H9 (cell line): Measurements from ENCODE around the gene DNAJC1. TPM values are rescaled to one million over a fixed set of nuclear protein-coding genes. Genes with fewer than 3 reads are reported as not detected.

Experiments used
- DNase-seq: peaks from one replicate; pipeline ENCODE4 v3.0.0-alpha.2; 2017
- H2AFZ ChIP-seq: one replicate; pipeline ENCODE4 v1.6.1; 2013; ENCODE audit warnings: mild to moderate bottlenecking, low read length, control low read depth, moderate library complexity
- H2AK5ac ChIP-seq: 2 replicates; pipeline ENCODE4 v1.6.1; 2013; ENCODE audit warnings: low read length, control low read depth, mixed read lengths; ENCODE audit not compliant: insufficient read length
- H2BK120ac ChIP-seq: one replicate; pipeline ENCODE4 v1.6.1; 2013; ENCODE audit warnings: low read depth, mild to moderate bottlenecking, low read length, control low read depth, inconsistent platforms; ENCODE audit not compliant: poor library complexity, severe bottlenecking
- H2BK12ac ChIP-seq: 2 replicates; pipeline ENCODE4 v1.6.1; 2013; ENCODE audit warnings: low read length, control low read depth, mixed read lengths, low read depth; ENCODE audit not compliant: insufficient read length
- H2BK15ac ChIP-seq: 2 replicates; pipeline ENCODE4 v1.6.1; 2013; ENCODE audit warnings: low read depth, low read length, control low read depth
- H2BK20ac ChIP-seq: one replicate; pipeline ENCODE4 v1.6.1; 2013; ENCODE audit warnings: low read depth, mild to moderate bottlenecking, low read length, control low read depth, inconsistent platforms; ENCODE audit not compliant: poor library complexity, severe bottlenecking
- H2BK5ac ChIP-seq: 2 replicates; pipeline ENCODE4 v1.6.1; 2013; ENCODE audit warnings: low read length, control low read depth, mixed read lengths; ENCODE audit not compliant: insufficient read length
- H3K14ac ChIP-seq: 2 replicates; pipeline ENCODE4 v1.6.1; 2013; ENCODE audit warnings: low read length, control low read depth; ENCODE audit not compliant: insufficient read depth
- H3K18ac ChIP-seq: 2 replicates; pipeline ENCODE4 v1.6.1; 2013; ENCODE audit warnings: low read depth, mild to moderate bottlenecking, mixed read lengths, low read length, control low read depth; ENCODE audit not compliant: insufficient read length
- H3K23ac ChIP-seq: 2 replicates; pipeline ENCODE4 v1.6.1; 2013; ENCODE audit warnings: low read length, control low read depth, mixed read lengths, low read depth; ENCODE audit not compliant: insufficient read length
- H3K23me2 ChIP-seq: 2 replicates; pipeline ENCODE4 v1.6.1; 2013; ENCODE audit warnings: low read depth, mild to moderate bottlenecking, mixed read lengths, low read length, control low read depth; ENCODE audit not compliant: insufficient read length, poor library complexity, severe bottlenecking
- H3K27ac ChIP-seq: 2 replicates; pipeline ENCODE4 v1.5.1; 2013; ENCODE audit warnings: low read length, control low read depth, mixed read lengths, low read depth; ENCODE audit not compliant: insufficient read length
- H3K27me3 ChIP-seq: 2 replicates; pipeline ENCODE4 v1.6.1; 2013; ENCODE audit warnings: low read length, control low read depth, inconsistent platforms; ENCODE audit not compliant: insufficient read depth
- H3K4ac ChIP-seq: 2 replicates; pipeline ENCODE4 v1.6.1; 2013; ENCODE audit warnings: low read depth, mild to moderate bottlenecking, control low read depth, inconsistent platforms, low read length, moderate library complexity
- H3K4me1 ChIP-seq: 2 replicates; pipeline ENCODE4 v1.6.1; 2013; ENCODE audit warnings: low read length, control low read depth, inconsistent platforms; ENCODE audit not compliant: insufficient read depth
- H3K4me2 ChIP-seq: 2 replicates; pipeline ENCODE4 v1.6.1; 2013; ENCODE audit warnings: low read length, control low read depth, mixed read lengths; ENCODE audit not compliant: insufficient read length, insufficient read depth
- H3K56ac ChIP-seq: 2 replicates; pipeline ENCODE4 v1.6.1; 2013; ENCODE audit warnings: low read depth, mild to moderate bottlenecking, mixed read lengths, low read length, control low read depth; ENCODE audit not compliant: insufficient read length
- H3K79me1 ChIP-seq: 2 replicates; pipeline ENCODE4 v1.6.1; 2013; ENCODE audit warnings: low read depth, mild to moderate bottlenecking, moderate library complexity, low read length, control low read depth, inconsistent platforms; ENCODE audit not compliant: insufficient read depth, poor library complexity, severe bottlenecking
- H3K79me2 ChIP-seq: 2 replicates; pipeline ENCODE4 v1.6.1; 2013; ENCODE audit warnings: low read length, control low read depth, inconsistent platforms; ENCODE audit not compliant: insufficient read depth
- H3K9ac ChIP-seq: 2 replicates; pipeline ENCODE4 v1.6.1; 2013; ENCODE audit warnings: low read length, control low read depth, mixed read lengths; ENCODE audit not compliant: insufficient read length; ENCODE audit errors: extremely low read depth
- H3K9me3 ChIP-seq: one replicate; pipeline ENCODE4 v1.6.1; 2013; ENCODE audit warnings: low read depth, low read length, inconsistent platforms; ENCODE audit not compliant: control insufficient read depth
- H3T11ph ChIP-seq: one replicate; pipeline ENCODE4 v1.6.1; 2013; ENCODE audit warnings: mild to moderate bottlenecking, low read length, control low read depth, inconsistent platforms
- H4K20me1 ChIP-seq: one replicate; pipeline ENCODE4 v1.6.1; 2013; ENCODE audit not compliant: control insufficient read depth, insufficient read length, insufficient read depth
- H4K5ac ChIP-seq: 2 replicates; pipeline ENCODE4 v1.6.1; 2013; ENCODE audit warnings: low read depth, mild to moderate bottlenecking, mixed read lengths, low read length, control low read depth; ENCODE audit not compliant: insufficient read length
- H4K8ac ChIP-seq: replicated peaks from 2 replicates; pipeline ENCODE4 v1.6.1; 2013; ENCODE audit warnings: low read length, control low read depth, mixed read lengths, low read depth; ENCODE audit not compliant: insufficient read length
- H4K91ac ChIP-seq: 2 replicates; pipeline ENCODE4 v1.6.1; 2013; ENCODE audit warnings: low read depth, mild to moderate bottlenecking, moderate library complexity, mixed read lengths, low read length, control low read depth; ENCODE audit not compliant: insufficient read length
- H3K27ac Mint-ChIP-seq, 3 experiments: 2 replicates in 2 of 3; 3 replicates in 1 of 3; pipeline ENCODE4 v1.8.0; 2020 to 2021; ENCODE audit warnings: mixed read lengths in 3 of 3, mild to moderate bottlenecking in 1 of 3, moderate library complexity in 1 of 3
- H3K27me3 Mint-ChIP-seq: 2 replicates; pipeline ENCODE4 v1.8.0; 2021; ENCODE audit warnings: low read depth, mild to moderate bottlenecking, moderate library complexity, mixed read lengths
- H3K36me3 Mint-ChIP-seq, 3 experiments: 2 replicates in 2 of 3; 3 replicates in 1 of 3; pipeline ENCODE4 v1.8.0; 2020 to 2021; ENCODE audit warnings: low read depth in 3 of 3, mixed read lengths in 3 of 3; ENCODE audit not compliant: insufficient read depth in 1 of 3
- H3K4me1 Mint-ChIP-seq, 2 experiments: 2 replicates each; pipeline ENCODE4 v1.8.0; 2020; ENCODE audit warnings: mixed read lengths in 2 of 2
- H3K4me3 Mint-ChIP-seq, 2 experiments: 2 replicates in 1 of 2; 3 replicates in 1 of 2; pipeline ENCODE4 v1.8.0; 2020 to 2021; ENCODE audit warnings: mild to moderate bottlenecking in 2 of 2, mixed read lengths in 2 of 2, moderate library complexity in 1 of 2
- H3K9me3 Mint-ChIP-seq, 2 experiments: 2 replicates in 1 of 2; 3 replicates in 1 of 2; pipeline ENCODE4 v1.8.0; 2020; ENCODE audit warnings: mild to moderate bottlenecking in 2 of 2, mixed read lengths in 2 of 2, moderate library complexity in 1 of 2
- CTCF ChIP-seq: fragments of 200-600 bp; sonication (generic); conservative IDR thresholded peaks from 3 replicates; pipeline ENCODE4 v1.8.0; 2021; ENCODE audit warnings: antibody characterized with exemption, mild to moderate bottlenecking
- WGBS: extraction: QIAGEN DNeasy Blood & Tissue Kit; methylation state at CpG from one replicate; pipeline ENCODE4 v1.1.7; 2013; ENCODE audit warnings: missing lambda C conversion rate, low lambda C conversion rate, mixed read lengths; ENCODE audit not compliant: insufficient read length; ENCODE audit errors: extremely low coverage; 5-methylcytosine and 5-hydroxymethylcytosine counted together
- total RNA-seq: library from RNA; stranded (reverse); gene quantifications from 2 replicates; pipeline ENCODE4 v1.2.1, GENCODE V29; 2021

The DNAJC1 gene
- total RNA-seq, 1 experiment from 2014 or later = 11.2 TPM

GRCh38 chr10:22053048-22053447 lies 49.5 kb upstream of the DNAJC1 start:
- no CpG with 5 or more reads among the region's 5 CpGs for WGBS

More at GRCh38 chr10:22053048-22053447, 49.5 kb upstream of the DNAJC1 start:
- no peak overlapping the region for H2BK15ac ChIP-seq
- no peak overlapping the region for H3K23ac ChIP-seq
- no peaks in the 10 kb centered on the region for H3K79me1 ChIP-seq
- no peak overlapping the region for H3K9ac ChIP-seq
- H3K23me2 ChIP-seq = no peaks in the 10 kb centered on the region
- H2AK5ac ChIP-seq = no peak overlapping the region
- H3K18ac ChIP-seq = no peak overlapping the region
- TF ChIP-seq CTCF = no peak
- H4K20me1 ChIP-seq = no peaks in the 10 kb centered on the region
- no peaks in the 10 kb centered on the region for H3K79me2 ChIP-seq
- H2AFZ ChIP-seq = peak overlapping the region; percentile 3
- H2BK20ac ChIP-seq = peak overlapping the region; percentile 6
- no peak overlapping the region for H3K56ac ChIP-seq
- H2BK5ac ChIP-seq = no peak overlapping the region
- no peaks in the 10 kb centered on the region for H3K27me3 Mint-ChIP-seq
- H4K91ac ChIP-seq = no peak overlapping the region
- no peak overlapping the region for H4K5ac ChIP-seq
- no peaks in the 10 kb centered on the region for H3K27me3 ChIP-seq
- H3K4me3 Mint-ChIP-seq = no peak overlapping the region
- H2BK120ac ChIP-seq = no peak overlapping the region
- H2BK12ac ChIP-seq = no peak overlapping the region
- H3K9me3 Mint-ChIP-seq = peaks cover 27 to 40% of the 10 kb centered on the region in 2 experiments
- H3K27ac ChIP-seq = no peak overlapping the region
- H3T11ph ChIP-seq = no peak overlapping the region
- no peak overlapping the region for H4K8ac ChIP-seq
- no peak for DNase-seq
- H3K4me1 ChIP-seq = no peaks in the 10 kb centered on the region
- no peak overlapping the region for H3K14ac ChIP-seq
- peaks cover 7% of the 10 kb centered on the region for H3K9me3 ChIP-seq
- peaks cover 12 to 18% (median 13%) of the 10 kb centered on the region in 3 experiments for H3K36me3 Mint-ChIP-seq
- no peak overlapping the region for H3K4me2 ChIP-seq
- H3K4me1 Mint-ChIP-seq = no peaks in the 10 kb centered on the region
- H3K27ac Mint-ChIP-seq = peak overlapping the region in 1 of 3 experiments; percentile 63; a peak in 1 of 7 replicates
- H3K4ac ChIP-seq = no peak overlapping the region
